GM23248 (cell line): ENCODE measurements around the gene STX8. TPM values are rescaled to one million over a fixed set of nuclear protein-coding genes. Genes with fewer than 3 reads are reported as not detected.

Experiments
- DNase-seq: peaks from one replicate; pipeline ENCODE4 v3.0.0-alpha.2; 2015
- H2AFZ ChIP-seq: fragments of 200-600 bp; sonication (generic); 2 replicates; pipeline ENCODE4 v1.6.1; 2016; ENCODE audit warnings: antibody characterized with exemption
- H3F3A ChIP-seq: fragments of 200-600 bp; sonication (generic); 2 replicates; pipeline ENCODE4 v1.6.1; 2016; ENCODE audit warnings: mild to moderate bottlenecking, antibody characterized with exemption, mixed run types; ENCODE audit not compliant: insufficient read depth
- H3K27ac ChIP-seq: fragments of 200-600 bp; sonication (generic); 2 replicates; pipeline ENCODE4 v1.5.1; 2016; ENCODE audit warnings: mild to moderate bottlenecking
- H3K27me3 ChIP-seq: fragments of 200-600 bp; sonication (generic); replicated peaks from 2 replicates; pipeline ENCODE4 v1.6.1; 2016; ENCODE audit warnings: mild to moderate bottlenecking; ENCODE audit not compliant: insufficient read depth
- H3K36me3 ChIP-seq: fragments of 200-600 bp; sonication (generic); 2 replicates; pipeline ENCODE4 v1.6.1; 2016; ENCODE audit warnings: low read depth, mild to moderate bottlenecking
- H3K4me1 ChIP-seq: fragments of 200-600 bp; sonication (generic); 2 replicates; pipeline ENCODE4 v1.6.1; 2016; ENCODE audit warnings: mild to moderate bottlenecking; ENCODE audit not compliant: insufficient read depth
- H3K4me2 ChIP-seq: fragments of 200-600 bp; sonication (generic); one replicate; pipeline ENCODE4 v1.6.1; 2016; ENCODE audit warnings: mild to moderate bottlenecking; ENCODE audit not compliant: unreplicated experiment
- H3K4me3 ChIP-seq: fragments of 200-600 bp; sonication (generic); 2 replicates; pipeline ENCODE4 v1.5.1; 2016; ENCODE audit warnings: mild to moderate bottlenecking
- H3K79me2 ChIP-seq: fragments of 200-600 bp; sonication (generic); 2 replicates; pipeline ENCODE4 v1.6.1; 2016; ENCODE audit warnings: mild to moderate bottlenecking; ENCODE audit not compliant: insufficient read depth
- H3K9ac ChIP-seq: fragments of 200-600 bp; sonication (generic); 2 replicates; pipeline ENCODE4 v1.6.1; 2016; ENCODE audit warnings: mild to moderate bottlenecking
- H3K9me2 ChIP-seq: fragments of 200-600 bp; sonication (generic); 2 replicates; pipeline ENCODE4 v1.6.1; 2016; ENCODE audit warnings: mixed run types, mild to moderate bottlenecking, moderate library complexity; ENCODE audit not compliant: insufficient read depth
- H3K9me3 ChIP-seq: fragments of 200-600 bp; sonication (generic); one replicate; pipeline ENCODE4 v1.6.1; 2017; ENCODE audit warnings: low read depth
- H4K20me1 ChIP-seq: fragments of 200-600 bp; sonication (generic); 2 replicates; pipeline ENCODE4 v1.6.0; 2016; ENCODE audit not compliant: insufficient read depth
- EZH2 ChIP-seq: fragments of 200-600 bp; sonication (generic); IDR thresholded peaks from 2 replicates; pipeline ENCODE4 v1.6.1; 2018; ENCODE audit warnings: antibody characterized with exemption, mild to moderate bottlenecking; ENCODE audit not compliant: insufficient read depth, poor library complexity, severe bottlenecking
- EZH2phosphoT487 ChIP-seq: fragments of 200-600 bp; sonication (generic); IDR thresholded peaks from 2 replicates; pipeline ENCODE4 v1.6.1; 2018; ENCODE audit warnings: antibody characterized with exemption, moderate library complexity, mild to moderate bottlenecking, low read depth; ENCODE audit not compliant: insufficient read depth
- WGBS, 2 experiments: methylation state at CpG; one replicate each; pipeline ENCODE4 v1.1.6; 2015 to 2017; ENCODE audit warnings: low lambda C conversion rate in 2 of 2, low coverage in 1 of 2; ENCODE audit errors: missing lambda C conversion rate in 2 of 2; 5-methylcytosine and 5-hydroxymethylcytosine counted together
- in situ Hi-C: fragments of 300-500 bp; cut with MboI; formaldehyde crosslinking; loops from 2 replicates; pipeline ENCODE4 v1.15.0; 2020
- polyA plus RNA-seq: library from polyadenylated mRNA; unstranded; fragments of >200 nt; fragmentation: Nextera tagmentation; extraction: Ambion mirVana; gene quantifications from 2 replicates; pipeline ENCODE4 v1.2.1, GENCODE V29; 2016
- total RNA-seq: library from RNA; depleted of rRNA; stranded (reverse); fragments of >200 nt; shearing (Covaris generic); gene quantifications from 2 replicates; pipeline ENCODE4 v1.2.3, GENCODE V29; 2014

STX8 gene
- total and polyA plus RNA-seq, 2 experiments from 2014 or later: 40.7 to 84.3 TPM

GRCh38 chr17:9421525-9421924 is 154.1 kb downstream of the STX8 start:
- H3K27me3 ChIP-seq: no peaks in the 10 kb centered on the region
- in situ Hi-C loops: no loop called here

GRCh38 chr17:9419932-9420453 is 155.6 kb downstream of the STX8 start:
- no peak overlapping the region for H3K4me2 ChIP-seq
- no peak for TF ChIP-seq EZH2
- TF ChIP-seq EZH2phosphoT487: no peak
- H3K9me3 ChIP-seq: no peaks in the 10 kb centered on the region
- no peak overlapping the region for H3K4me3 ChIP-seq
- no peaks in the 10 kb centered on the region for H3K36me3 ChIP-seq
- peak; percentile 10 for DNase-seq
- no peaks in the 10 kb centered on the region for H4K20me1 ChIP-seq
- no peak overlapping the region for H3K27ac ChIP-seq
- no peak overlapping the region for H3K9ac ChIP-seq
- no peak overlapping the region for H2AFZ ChIP-seq
- H3K4me1 ChIP-seq: no peaks in the 10 kb centered on the region
- no peaks in the 10 kb centered on the region for H3K9me2 ChIP-seq
- in situ Hi-C loops: no loop called here
- WGBS, 2 experiments: 91 to 92% methylated on average over 10 of the region's 10 CpGs
- no peaks in the 10 kb centered on the region for H3F3A ChIP-seq
- H3K27me3 ChIP-seq: no peaks in the 10 kb centered on the region
- no peaks in the 10 kb centered on the region for H3K79me2 ChIP-seq

More at GRCh38 chr17:9421525-9421924, 154.1 kb downstream of the STX8 start:
- Histone ChIP-seq H3K9me3 (no peaks in the 10 kb centered on the region), H4K20me1 (no peaks in the 10 kb centered on the region), H3F3A (no peaks in the 10 kb centered on the region), H3K27ac (no peak overlapping the region), H3K4me1 (no peaks in the 10 kb centered on the region), H3K36me3 (no peaks in the 10 kb centered on the region), H3K9ac (no peak overlapping the region), H3K4me3 (no peak overlapping the region), H2AFZ (no peak overlapping the region), H3K4me2 (no peak overlapping the region), H3K9me2 (no peaks in the 10 kb centered on the region), H3K79me2 (no peaks in the 10 kb centered on the region)
- no peak for TF ChIP-seq EZH2phosphoT487
- DNase-seq: no peak
- 71 to 85% methylated on average over 4 of the region's 4 CpGs for WGBS, 2 experiments

GRCh38 chr17:9414471-9414870 is 161.1 kb downstream of the STX8 start:
- Histone ChIP-seq H3F3A (peaks cover 8% of the 10 kb centered on the region; the same call in 1 of the 2 replicates), H3K9me3 (no peaks in the 10 kb centered on the region), H3K4me3 (no peak overlapping the region), H3K4me1 (peaks cover 9% of the 10 kb centered on the region), H3K9me2 (no peaks in the 10 kb centered on the region), H4K20me1 (no peaks in the 10 kb centered on the region), H3K36me3 (no peaks in the 10 kb centered on the region), H3K27me3 (no peaks in the 10 kb centered on the region), H3K27ac (no peak overlapping the region), H3K4me2 (no peak overlapping the region), H2AFZ (no peak overlapping the region), H3K9ac (no peak overlapping the region), H3K79me2 (no peaks in the 10 kb centered on the region)
- WGBS, 2 experiments: 80 to 87% methylated on average over 3 of the region's 3 CpGs
- in situ Hi-C loops: no loop called here
- no peak for DNase-seq
- TF ChIP-seq EZH2phosphoT487 (no peak), EZH2 (no peak)

GRCh38 chr17:9410737-9411136 is 164.9 kb downstream of the STX8 start:
- Histone ChIP-seq H3K4me2 (no peak overlapping the region), H3F3A (peaks cover 16% of the 10 kb centered on the region; the same call in 1 of the 2 replicates), H3K4me3 (no peak overlapping the region), H4K20me1 (no peaks in the 10 kb centered on the region), H3K9me2 (no peaks in the 10 kb centered on the region), H2AFZ (no peak overlapping the region), H3K9me3 (no peaks in the 10 kb centered on the region), H3K36me3 (no peaks in the 10 kb centered on the region), H3K4me1 (peaks cover 21% of the 10 kb centered on the region), H3K27ac (no peak overlapping the region), H3K79me2 (no peaks in the 10 kb centered on the region), H3K27me3 (no peaks in the 10 kb centered on the region), H3K9ac (no peak overlapping the region)
- DNase-seq: no peak
- in situ Hi-C loops: no loop called here
- TF ChIP-seq EZH2 (no peak), EZH2phosphoT487 (no peak)
- 96 to 100% methylated on average over 2 of the region's 2 CpGs for WGBS, 2 experiments

- Histone ChIP-seq H3K36me3 (no peaks in the 10 kb centered on the region), H3K4me2 (no peak overlapping the region), H3K4me1 (peaks cover 21% of the 10 kb centered on the region), H3K27ac (no peak overlapping the region), H4K20me1 (no peaks in the 10 kb centered on the region), H3K79me2 (no peaks in the 10 kb centered on the region), H3K9me2 (no peaks in the 10 kb centered on the region), H3K9ac (no peak overlapping the region), H3F3A (peaks cover 16% of the 10 kb centered on the region; the same call in 1 of the 2 replicates), H2AFZ (no peak overlapping the region), H3K9me3 (no peaks in the 10 kb centered on the region), H3K4me3 (no peak overlapping the region), H3K27me3 (no peaks in the 10 kb centered on the region)
- in situ Hi-C loops: no loop called here
- DNase-seq: no peak
- WGBS, 2 experiments: 53 to 58% methylated on average over 9 of the region's 9 CpGs
- TF ChIP-seq EZH2 (no peak), EZH2phosphoT487 (no peak)
These were observed 165.3 kb downstream of the STX8 start for GRCh38 chr17:9410301-9410700.
